ENCODE data around the gene SHROOM3.

Gene SHROOM3

GRCh38 chr4:76783836-76784235 lies 348.8 kb downstream of the SHROOM3 start:
- H3K27me3 ChIP-seq (ENCODE audit: control insufficient read depth in 2 of 2, insufficient read depth in 2 of 2, low read length in 2 of 2) = no peaks in the 10 kb centered on the region
- H3K9ac ChIP-seq (ENCODE audit: low read depth in 1 of 2, low read length in 2 of 2) = no peak overlapping the region
- peaks cover 0 to 2% of the 10 kb centered on the region in 2 donors for H3K4me1 ChIP-seq (ENCODE audit: control insufficient read depth in 2 of 2, insufficient read depth in 2 of 2, low read length in 2 of 2)
- no peak overlapping the region for H3K27ac ChIP-seq (ENCODE audit: low read depth in 2 of 2, low read length in 2 of 2)
- H3K4me3 ChIP-seq (ENCODE audit: low read length in 2 of 2) = no peak overlapping the region
- peaks cover 22 to 29% of the 10 kb centered on the region in 2 donors for H3K36me3 ChIP-seq (ENCODE audit: control insufficient read depth in 2 of 2, insufficient read depth in 2 of 2, low read length in 2 of 2)
- no peaks in the 10 kb centered on the region for H3K9me3 ChIP-seq (ENCODE audit: control insufficient read depth in 2 of 2, low read length in 2 of 2)

DNA sequence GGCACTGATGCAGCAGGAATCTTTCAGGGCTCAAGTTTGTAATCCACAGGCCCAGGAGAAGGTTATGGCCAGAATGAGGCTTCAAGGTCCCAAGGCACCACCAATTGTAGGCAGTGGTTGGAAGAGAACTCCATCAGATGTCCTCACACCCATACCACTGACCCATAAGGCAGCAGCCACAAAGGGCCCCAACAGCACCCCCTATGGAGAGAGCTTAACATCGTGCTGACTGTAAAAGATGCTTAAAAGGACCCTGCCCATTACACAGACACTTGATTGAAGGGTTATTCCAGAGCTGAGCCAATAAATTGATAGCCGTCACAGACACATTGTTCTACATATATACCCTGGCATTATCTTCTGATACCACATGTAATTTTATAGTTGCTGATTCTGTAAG lies 349.2 kb downstream of the SHROOM3 start:
- Histone ChIP-seq H3K9ac (ENCODE audit: low read depth in 1 of 2, low read length in 2 of 2) (no peak overlapping the region), H3K4me1 (ENCODE audit: control insufficient read depth in 2 of 2, insufficient read depth in 2 of 2, low read length in 2 of 2) (peaks cover 0 to 2% of the 10 kb centered on the region in 2 donors), H3K27ac (ENCODE audit: low read depth in 2 of 2, low read length in 2 of 2) (no peak overlapping the region), H3K27me3 (ENCODE audit: control insufficient read depth in 2 of 2, insufficient read depth in 2 of 2, low read length in 2 of 2) (no peaks in the 10 kb centered on the region), H3K4me3 (ENCODE audit: low read length in 2 of 2) (no peak overlapping the region), H3K9me3 (ENCODE audit: control insufficient read depth in 2 of 2, low read length in 2 of 2) (no peaks in the 10 kb centered on the region), H3K36me3 (ENCODE audit: control insufficient read depth in 2 of 2, insufficient read depth in 2 of 2, low read length in 2 of 2) (peaks cover 18 to 25% of the 10 kb centered on the region in 2 donors)

DNA sequence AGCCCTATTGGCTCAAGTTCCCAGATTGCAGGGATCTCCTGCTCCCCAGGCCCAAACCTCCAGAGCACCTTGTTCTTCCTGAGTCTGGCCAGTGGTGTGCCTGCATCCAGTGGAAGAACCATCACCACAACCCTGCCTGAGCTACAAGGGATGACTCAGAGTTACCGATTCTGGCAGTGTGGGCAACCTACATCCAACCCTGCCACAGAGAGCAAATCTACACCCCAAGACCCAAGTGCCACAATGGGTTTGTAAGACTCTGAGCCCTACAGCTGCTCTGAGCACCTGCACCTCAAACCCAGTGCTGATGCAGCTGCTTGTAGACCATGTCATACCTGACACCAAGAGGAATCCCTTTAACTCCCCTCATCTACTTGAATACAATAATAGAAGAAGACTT lies 352.9 kb downstream of the SHROOM3 start:
- no peak overlapping the region for H3K27ac ChIP-seq (ENCODE audit: low read depth in 2 of 2, low read length in 2 of 2)
- H3K9ac ChIP-seq (ENCODE audit: low read depth in 1 of 2, low read length in 2 of 2) = no peak overlapping the region
- no peak overlapping the region for H3K4me3 ChIP-seq (ENCODE audit: low read length in 2 of 2)
- H3K9me3 ChIP-seq (ENCODE audit: control insufficient read depth in 2 of 2, low read length in 2 of 2) = no peaks in the 10 kb centered on the region
- H3K27me3 ChIP-seq (ENCODE audit: control insufficient read depth in 2 of 2, insufficient read depth in 2 of 2, low read length in 2 of 2) = no peaks in the 10 kb centered on the region
- peaks cover 0 to under 1% of the 10 kb centered on the region in 2 donors for H3K4me1 ChIP-seq (ENCODE audit: control insufficient read depth in 2 of 2, insufficient read depth in 2 of 2, low read length in 2 of 2)
- H3K36me3 ChIP-seq (ENCODE audit: control insufficient read depth in 2 of 2, insufficient read depth in 2 of 2, low read length in 2 of 2) = peaks cover 2 to 3% of the 10 kb centered on the region in 2 donors

DNA sequence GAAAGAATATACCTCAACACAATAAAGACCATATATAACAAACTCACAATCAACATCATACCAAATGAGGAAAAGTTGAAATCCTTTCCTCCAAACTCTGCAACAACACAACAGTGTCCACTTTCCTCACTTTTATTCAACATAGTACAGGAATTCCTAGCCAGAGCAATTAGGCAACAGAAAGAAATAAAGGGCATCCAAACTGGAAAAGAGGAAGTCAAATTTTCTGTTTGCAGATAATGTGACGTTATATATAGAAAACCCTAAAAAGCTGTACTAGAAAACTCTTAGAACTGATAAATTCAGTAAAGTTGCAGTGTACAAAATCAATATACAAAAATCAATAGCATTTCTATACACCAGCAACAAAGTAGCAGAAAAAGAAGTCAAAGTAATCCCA lies 355.3 kb downstream of the SHROOM3 start:
- Histone ChIP-seq H3K9me3 (ENCODE audit: control insufficient read depth in 2 of 2, low read length in 2 of 2) (no peaks in the 10 kb centered on the region), H3K27me3 (ENCODE audit: control insufficient read depth in 2 of 2, insufficient read depth in 2 of 2, low read length in 2 of 2) (no peaks in the 10 kb centered on the region), H3K36me3 (ENCODE audit: control insufficient read depth in 2 of 2, insufficient read depth in 2 of 2, low read length in 2 of 2) (peaks cover 0 to 3% of the 10 kb centered on the region in 2 donors), H3K27ac (ENCODE audit: low read depth in 2 of 2, low read length in 2 of 2) (no peak overlapping the region), H3K9ac (ENCODE audit: low read depth in 1 of 2, low read length in 2 of 2) (no peak overlapping the region), H3K4me3 (ENCODE audit: low read length in 2 of 2) (no peak overlapping the region), H3K4me1 (ENCODE audit: control insufficient read depth in 2 of 2, insufficient read depth in 2 of 2, low read length in 2 of 2) (no peaks in the 10 kb centered on the region)

DNA sequence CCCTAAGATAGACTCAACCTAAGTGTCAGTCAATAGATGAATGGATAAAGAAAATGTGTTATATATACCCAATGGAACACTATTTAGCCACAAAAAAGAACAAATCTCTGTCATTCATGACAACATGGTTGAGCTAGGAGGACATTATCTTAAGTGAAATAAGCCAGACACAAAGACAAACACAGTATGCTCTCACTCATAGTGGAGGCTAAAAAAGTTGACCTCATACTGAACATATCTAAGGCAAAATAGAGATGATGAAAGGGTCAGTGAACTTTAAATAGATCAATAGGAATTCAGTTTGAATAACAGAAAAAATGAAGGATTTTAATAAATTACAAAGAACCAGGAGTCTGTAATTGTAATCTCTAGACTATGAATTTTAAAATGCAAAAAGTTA lies 356.4 kb downstream of the SHROOM3 start:
- Histone ChIP-seq H3K4me1 (ENCODE audit: control insufficient read depth in 2 of 2, insufficient read depth in 2 of 2, low read length in 2 of 2) (no peaks in the 10 kb centered on the region), H3K9ac (ENCODE audit: low read depth in 1 of 2, low read length in 2 of 2) (no peak overlapping the region), H3K27ac (ENCODE audit: low read depth in 2 of 2, low read length in 2 of 2) (no peak overlapping the region), H3K36me3 (ENCODE audit: control insufficient read depth in 2 of 2, insufficient read depth in 2 of 2, low read length in 2 of 2) (no peaks in the 10 kb centered on the region), H3K27me3 (ENCODE audit: control insufficient read depth in 2 of 2, insufficient read depth in 2 of 2, low read length in 2 of 2) (no peaks in the 10 kb centered on the region), H3K4me3 (ENCODE audit: low read length in 2 of 2) (no peak overlapping the region), H3K9me3 (ENCODE audit: control insufficient read depth in 2 of 2, low read length in 2 of 2) (no peaks in the 10 kb centered on the region)

GRCh38 chr4:76792418-76792817 lies 357.4 kb downstream of the SHROOM3 start:
- no peaks in the 10 kb centered on the region for H3K36me3 ChIP-seq (ENCODE audit: control insufficient read depth in 2 of 2, insufficient read depth in 2 of 2, low read length in 2 of 2)

GRCh38 chr4:76795243-76795642 lies 360.2 kb downstream of the SHROOM3 start:
- Histone ChIP-seq H3K9me3 (ENCODE audit: control insufficient read depth in 2 of 2, low read length in 2 of 2) (no peaks in the 10 kb centered on the region), H3K27ac (ENCODE audit: low read depth in 2 of 2, low read length in 2 of 2) (no peak overlapping the region), H3K4me1 (ENCODE audit: control insufficient read depth in 2 of 2, insufficient read depth in 2 of 2, low read length in 2 of 2) (no peaks in the 10 kb centered on the region), H3K4me3 (ENCODE audit: low read length in 2 of 2) (no peak overlapping the region), H3K36me3 (ENCODE audit: control insufficient read depth in 2 of 2, insufficient read depth in 2 of 2, low read length in 2 of 2) (no peaks in the 10 kb centered on the region), H3K9ac (ENCODE audit: low read depth in 1 of 2, low read length in 2 of 2) (no peak overlapping the region), H3K27me3 (ENCODE audit: control insufficient read depth in 2 of 2, insufficient read depth in 2 of 2, low read length in 2 of 2) (no peaks in the 10 kb centered on the region)

More at GRCh38 chr4:76792418-76792817, 357.4 kb downstream of the SHROOM3 start:
- no peak overlapping the region for H3K27ac ChIP-seq (ENCODE audit: low read depth in 2 of 2, low read length in 2 of 2)
- no peak overlapping the region for H3K4me3 ChIP-seq (ENCODE audit: low read length in 2 of 2)
- H3K4me1 ChIP-seq (ENCODE audit: control insufficient read depth in 2 of 2, insufficient read depth in 2 of 2, low read length in 2 of 2) = no peaks in the 10 kb centered on the region
- H3K9me3 ChIP-seq (ENCODE audit: control insufficient read depth in 2 of 2, low read length in 2 of 2) = no peaks in the 10 kb centered on the region
- no peaks in the 10 kb centered on the region for H3K27me3 ChIP-seq (ENCODE audit: control insufficient read depth in 2 of 2, insufficient read depth in 2 of 2, low read length in 2 of 2)
- H3K9ac ChIP-seq (ENCODE audit: low read depth in 1 of 2, low read length in 2 of 2) = no peak overlapping the region

- Histone ChIP-seq H3K36me3 (ENCODE audit: control insufficient read depth in 2 of 2, insufficient read depth in 2 of 2, low read length in 2 of 2) (no peaks in the 10 kb centered on the region), H3K27ac (ENCODE audit: low read depth in 2 of 2, low read length in 2 of 2) (no peak overlapping the region), H3K9ac (ENCODE audit: low read depth in 1 of 2, low read length in 2 of 2) (no peak overlapping the region), H3K9me3 (ENCODE audit: control insufficient read depth in 2 of 2, low read length in 2 of 2) (no peaks in the 10 kb centered on the region), H3K4me3 (ENCODE audit: low read length in 2 of 2) (no peak overlapping the region), H3K4me1 (ENCODE audit: control insufficient read depth in 2 of 2, insufficient read depth in 2 of 2, low read length in 2 of 2) (no peaks in the 10 kb centered on the region), H3K27me3 (ENCODE audit: control insufficient read depth in 2 of 2, insufficient read depth in 2 of 2, low read length in 2 of 2) (no peaks in the 10 kb centered on the region)
Measured at GRCh38 chr4:76799140-76799539, 364.1 kb downstream of the SHROOM3 start.

DNA sequence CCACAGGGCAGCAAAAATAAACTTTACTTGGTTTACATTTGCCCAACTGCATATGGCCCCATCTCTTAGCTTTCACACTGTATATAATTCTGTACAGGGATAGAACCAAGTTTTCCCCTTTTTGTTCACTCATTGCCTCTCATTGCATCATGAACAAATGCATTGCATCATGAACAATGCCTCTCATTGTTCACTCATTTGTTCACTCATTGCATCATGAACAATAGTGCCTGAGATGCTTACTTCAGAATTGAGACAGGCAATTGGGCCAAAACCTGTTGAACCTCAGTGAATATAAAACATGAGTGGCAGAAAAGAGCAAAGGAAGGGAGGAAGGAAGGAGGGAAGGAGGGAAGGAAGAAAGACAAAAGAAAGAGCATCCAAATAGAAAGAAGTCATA lies 364.7 kb downstream of the SHROOM3 start:
- H3K36me3 ChIP-seq (ENCODE audit: control insufficient read depth in 2 of 2, insufficient read depth in 2 of 2, low read length in 2 of 2) = no peaks in the 10 kb centered on the region
- H3K4me1 ChIP-seq (ENCODE audit: control insufficient read depth in 2 of 2, insufficient read depth in 2 of 2, low read length in 2 of 2) = no peaks in the 10 kb centered on the region
- H3K9ac ChIP-seq (ENCODE audit: low read depth in 1 of 2, low read length in 2 of 2) = no peak overlapping the region
- no peaks in the 10 kb centered on the region for H3K27me3 ChIP-seq (ENCODE audit: control insufficient read depth in 2 of 2, insufficient read depth in 2 of 2, low read length in 2 of 2)
- H3K9me3 ChIP-seq (ENCODE audit: control insufficient read depth in 2 of 2, low read length in 2 of 2) = no peaks in the 10 kb centered on the region
- no peak overlapping the region for H3K4me3 ChIP-seq (ENCODE audit: low read length in 2 of 2)
- no peak overlapping the region for H3K27ac ChIP-seq (ENCODE audit: low read depth in 2 of 2, low read length in 2 of 2)

- no peaks in the 10 kb centered on the region for H3K9me3 ChIP-seq (ENCODE audit: control insufficient read depth in 2 of 2, low read length in 2 of 2)
- no peak overlapping the region for H3K4me3 ChIP-seq (ENCODE audit: low read length in 2 of 2)
- no peaks in the 10 kb centered on the region for H3K27me3 ChIP-seq (ENCODE audit: control insufficient read depth in 2 of 2, insufficient read depth in 2 of 2, low read length in 2 of 2)
- no peak overlapping the region for H3K27ac ChIP-seq (ENCODE audit: low read depth in 2 of 2, low read length in 2 of 2)
- no peak overlapping the region for H3K9ac ChIP-seq (ENCODE audit: low read depth in 1 of 2, low read length in 2 of 2)
- no peaks in the 10 kb centered on the region for H3K4me1 ChIP-seq (ENCODE audit: control insufficient read depth in 2 of 2, insufficient read depth in 2 of 2, low read length in 2 of 2)
- H3K36me3 ChIP-seq (ENCODE audit: control insufficient read depth in 2 of 2, insufficient read depth in 2 of 2, low read length in 2 of 2) = no peaks in the 10 kb centered on the region
Measured at GRCh38 chr4:76800902-76801301, 365.9 kb downstream of the SHROOM3 start.

- H3K36me3 ChIP-seq (ENCODE audit: control insufficient read depth in 2 of 2, insufficient read depth in 2 of 2, low read length in 2 of 2) = no peaks in the 10 kb centered on the region
- peak overlapping the region; percentile 23 to 36 for H3K27ac ChIP-seq (ENCODE audit: low read depth in 2 of 2, low read length in 2 of 2)
- no peaks in the 10 kb centered on the region for H3K27me3 ChIP-seq (ENCODE audit: control insufficient read depth in 2 of 2, insufficient read depth in 2 of 2, low read length in 2 of 2)
- H3K4me1 ChIP-seq (ENCODE audit: control insufficient read depth in 2 of 2, insufficient read depth in 2 of 2, low read length in 2 of 2) = no peaks in the 10 kb centered on the region
- H3K9ac ChIP-seq (ENCODE audit: low read depth in 1 of 2, low read length in 2 of 2) = no peak overlapping the region
- H3K9me3 ChIP-seq (ENCODE audit: control insufficient read depth in 2 of 2, low read length in 2 of 2) = no peaks in the 10 kb centered on the region
- H3K4me3 ChIP-seq (ENCODE audit: low read length in 2 of 2) = no peak overlapping the region
Measured at GRCh38 chr4:76801621-76802235, 366.7 kb downstream of the SHROOM3 start.
